Erythroblast (primary cell): ENCODE measurements around the gene ITPRID1.

ENCODE experiments used
- GATA1 ChIP-seq: IDR thresholded peaks from 2 replicates; pipeline ENCODE4 v1.6.1; 2011; ENCODE audit warnings: low read depth, mild to moderate bottlenecking, control low read depth, low read length, moderate library complexity
- POLR2A ChIP-seq: IDR thresholded peaks from 2 replicates; pipeline ENCODE4 v1.6.1; 2011; ENCODE audit warnings: mild to moderate bottlenecking, low read length

- TF ChIP-seq POLR2A (no peak), GATA1 (no peak)
Observed at GRCh38 chr7:31549611-31550010, 35.7 kb downstream of the ITPRID1 start.
